K562 (cell line): ENCODE data around the gene TNIK. TPM values are rescaled to one million over a fixed set of nuclear protein-coding genes. Genes with fewer than 3 reads are reported as not detected.

ENCODE experiments used
- ATAC-seq: fragments of 200-7000 bp; cut with Tn5 transposase; 3 replicates; pipeline ENCODE4 v1.9.1; 2020; ENCODE audit warnings: moderate library complexity
- BruUV-seq: library from RNA; stranded (reverse); fragments of 400-500 nt; replicated peaks from 2 replicates; lab custom pipeline; 2021; lab: Mats Ljungman, UMichigan
- CTCF ChIA-PET: fragments of 300-600 bp; formaldehyde crosslinking; extraction: SDS; loops from one replicate; lab custom pipeline; 2021; ENCODE audit warnings: low intra/inter-chr PET ratio; lab: Yijun Ruan, JAX
- POLR2A ChIA-PET: fragments of 300-600, 350-650 bp; sonication (Branson Sonifier 250); formaldehyde crosslinking; extraction: SDS; loops from one replicate; lab custom pipeline; 2021; ENCODE audit warnings: antibody characterized with exemption, inconsistent platforms; lab: Yijun Ruan, JAX
- DNase-seq, 4 experiments: peaks; one replicate each; pipeline versions ENCODE4 v3.0.0 to v3.0.0-alpha.2; 2011 to 2018; ENCODE audit warnings: low spot score in 3 of 4, mixed read lengths in 3 of 4; ENCODE audit errors: extremely low read depth in 1 of 4
- FAIRE-seq: peaks from 2 replicates; lab custom pipeline; 2011; peaks lifted over from hg19 to GRCh38; lab: Jason Lieb, UNC
- H2AFZ ChIP-seq: 2 replicates; pipeline ENCODE4 v1.6.0; 2011; ENCODE audit warnings: low read depth, low read length, control low read depth, inconsistent platforms
- H3K27ac ChIP-seq: fragments of 200-600 bp; 3 replicates; pipeline ENCODE4 v1.8.0; 2011; ENCODE audit warnings: low read depth, mild to moderate bottlenecking, control low read depth, inconsistent platforms, low read length, moderate library complexity, mixed read lengths; ENCODE audit errors: extremely low read depth
- H3K27me3 ChIP-seq, 2 experiments: fragments of 300-600 bp in 1 of 2; 2 replicates in 1 of 2; 3 replicates in 1 of 2; pipeline versions ENCODE4 v1.6.0 to v1.8.0; 2011; ENCODE audit warnings: inconsistent platforms in 2 of 2, low read length in 2 of 2, mild to moderate bottlenecking in 1 of 2, mixed read lengths in 1 of 2, moderate library complexity in 1 of 2; ENCODE audit not compliant: control insufficient read depth in 2 of 2, insufficient read depth in 2 of 2
- H3K36me3 ChIP-seq: fragments of 300-600 bp; 3 replicates; pipeline ENCODE4 v1.8.0; 2011; ENCODE audit warnings: mild to moderate bottlenecking, low read length, inconsistent platforms; ENCODE audit not compliant: control insufficient read depth, insufficient read depth
- H3K4me1 ChIP-seq, 2 experiments: fragments of 200-600 bp in 1 of 2; replicated peaks in 1 of 2; 2 replicates in 1 of 2; 3 replicates in 1 of 2; pipeline versions ENCODE4 v1.5.1 to v1.8.0; 2011; ENCODE audit warnings: inconsistent platforms in 2 of 2, low read length in 2 of 2, mild to moderate bottlenecking in 1 of 2, mixed read lengths in 1 of 2, moderate library complexity in 1 of 2; ENCODE audit not compliant: control insufficient read depth in 2 of 2, insufficient read depth in 2 of 2
- H3K4me2 ChIP-seq: 2 replicates; pipeline ENCODE4 v1.6.1; 2011; ENCODE audit warnings: low read length, control low read depth, inconsistent platforms, mixed read lengths; ENCODE audit not compliant: insufficient read depth
- H3K4me3 ChIP-seq: fragments of 200-600 bp; sonication (generic), shearing (Covaris generic); 2 replicates; pipeline ENCODE4 v1.5.1; 2016; ENCODE audit warnings: control low read depth, inconsistent platforms
- H3K79me2 ChIP-seq: fragments of 200-600 bp; 3 replicates; pipeline ENCODE4 v1.8.0; 2011; ENCODE audit warnings: low read length, inconsistent platforms; ENCODE audit not compliant: control insufficient read depth, insufficient read depth
- H3K9ac ChIP-seq, 2 experiments: 2 replicates each; pipeline versions ENCODE4 v1.6.0 to v1.6.1; 2011; ENCODE audit warnings: low read depth in 2 of 2, low read length in 2 of 2, control low read depth in 1 of 2, inconsistent platforms in 1 of 2, mild to moderate bottlenecking in 1 of 2, mixed read lengths in 1 of 2; ENCODE audit not compliant: insufficient read depth in 1 of 2
- H3K9me1 ChIP-seq: one replicate; pipeline ENCODE4 v1.6.0; 2011; ENCODE audit warnings: inconsistent platforms, mild to moderate bottlenecking, low read length, moderate library complexity; ENCODE audit not compliant: control insufficient read depth, insufficient read depth
- H3K9me3 ChIP-seq: replicated peaks from 2 replicates; pipeline ENCODE4 v1.5.1; 2011; ENCODE audit warnings: low read depth, low read length, inconsistent platforms; ENCODE audit not compliant: control insufficient read depth, insufficient read depth
- H4K20me1 ChIP-seq: replicated peaks from 2 replicates; pipeline ENCODE4 v1.6.1; 2011; ENCODE audit warnings: low read length, inconsistent platforms, mixed read lengths; ENCODE audit not compliant: control insufficient read depth, insufficient read depth
- BRF1 ChIP-seq: IDR thresholded peaks from 3 replicates; pipeline ENCODE4 v1.6.1; 2011; ENCODE audit warnings: borderline replicate concordance, mild to moderate bottlenecking; ENCODE audit not compliant: insufficient read length; ENCODE audit errors: extremely low read depth
- CREB1 ChIP-seq, 2 experiments: sonication (generic) in 1 of 2; formaldehyde crosslinking in 1 of 2; IDR thresholded peaks; 2 replicates each; pipeline versions ENCODE4 v1.6.1 to v1.8.0; 2012 to 2022; ENCODE audit warnings: inconsistent platforms in 1 of 2, mild to moderate bottlenecking in 1 of 2, missing genetic modification reagents in 1 of 2, moderate library complexity in 1 of 2
- HOXB6 ChIP-seq: fragments of 250-450 bp; sonication (Bioruptor Pico); IDR thresholded peaks from 2 replicates; pipeline ENCODE4 v1.5.1; 2022; ENCODE audit warnings: mild to moderate bottlenecking, borderline replicate concordance
- MAFK ChIP-seq: IDR thresholded peaks from 2 replicates; pipeline ENCODE4 v1.6.1; 2011; ENCODE audit warnings: low read length, improper control_type of control experiment
- MYC ChIP-seq, 2 experiments: fragments of 250-450 bp in 1 of 2; sonication (Bioruptor Pico) in 1 of 2; IDR thresholded peaks; 2 replicates each; pipeline versions ENCODE4 v1.5.1 to v1.6.1; 2012 to 2021; ENCODE audit warnings: low read depth in 2 of 2, borderline replicate concordance in 1 of 2, improper control_type of control experiment in 1 of 2, low read length in 1 of 2, mild to moderate bottlenecking in 1 of 2, moderate library complexity in 1 of 2
- NUFIP1 ChIP-seq: fragments of 450-650 bp; IDR thresholded peaks from 2 replicates; pipeline ENCODE4 v1.6.1; 2018; ENCODE audit not compliant: partially characterized antibody
- PRMT5 ChIP-seq: sonication (generic); formaldehyde crosslinking; IDR thresholded peaks from 2 replicates; pipeline ENCODE4 v1.5.0; 2020; ENCODE audit warnings: missing genetic modification reagents
- RB1 ChIP-seq: fragments of 450-650 bp; IDR thresholded peaks from 2 replicates; pipeline ENCODE4 v1.6.1; 2017; ENCODE audit warnings: low read depth, mild to moderate bottlenecking
- SLC30A9 ChIP-seq: fragments of 250-450 bp; sonication (Bioruptor Pico); IDR thresholded peaks from 2 replicates; pipeline ENCODE4 v1.8.0; 2022; ENCODE audit warnings: mild to moderate bottlenecking, moderate library complexity
- ZNF274 ChIP-seq: IDR thresholded peaks from 2 replicates; pipeline ENCODE4 v1.6.1; 2011; ENCODE audit warnings: low read depth, mild to moderate bottlenecking, low read length, moderate library complexity, borderline replicate concordance
- ZNF57 ChIP-seq: fragments of 450-650 bp; formaldehyde crosslinking; IDR thresholded peaks from 2 replicates; pipeline ENCODE4 v1.4.0; 2020; ENCODE audit warnings: mild to moderate bottlenecking, moderate library complexity
- ZNF699 ChIP-seq: fragments of 250-450 bp; sonication (Bioruptor Pico); IDR thresholded peaks from 2 replicates; pipeline ENCODE4 v1.8.0; 2021; ENCODE audit warnings: mild to moderate bottlenecking, moderate library complexity; ENCODE audit not compliant: insufficient replicate concordance
- WGBS: fragments of 100-300 bp; shearing (Covaris generic); methylation state at CpG from one replicate; pipeline ENCODE4 v1.1.6; 2016; ENCODE audit warnings: low coverage, mixed read lengths; ENCODE audit not compliant: insufficient coverage; ENCODE audit errors: missing lambda C conversion rate; 5-methylcytosine and 5-hydroxymethylcytosine counted together
- in situ Hi-C: fragments of 300-500 bp; cut with MboI; formaldehyde crosslinking; loops from 4 replicates; pipeline ENCODE4 v1.15.0; 2018; ENCODE audit warnings: inconsistent platforms, mixed read lengths
- intact Hi-C: fragments of 100-400 bp; cut with micrococcal nuclease; formaldehyde crosslinking; loops from 2 replicates; pipeline ENCODE4 v1.14.2; 2022
- polyA plus RNA-seq, 8 experiments: library from polyadenylated mRNA; depleted of rRNA in 4 of 8; stranded (reverse) in 5 of 8; unstranded in 3 of 8; fragments of >200 nt; fragmentation: Nextera tagmentation in 2 of 8; fragmentation: Illumina TruSeq in 1 of 8; extraction: Ambion mirVana in 2 of 8; extraction: Trizol in 1 of 8; gene quantifications; 2 replicates each; pipeline versions ENCODE4 v1.2.1 to v1.2.3, GENCODE V29; 2011 to 2014; ENCODE audit warnings: inconsistent platforms in 1 of 8, missing spikeins in 1 of 8
- total RNA-seq, 7 experiments: library from RNA; depleted of rRNA in 6 of 7; stranded (reverse); fragments of >200 nt in 6 of 7; fragmentation: Illumina TruSeq in 2 of 7; extraction: Trizol in 2 of 7; gene quantifications; 2 replicates each; pipeline versions ENCODE4 v1.2.1 to v1.2.3, GENCODE V29; 2011 to 2021; ENCODE audit warnings: low replicate concordance in 1 of 7
- TF ChIP-seq, protein P1 (sequence below): fragments of 450-650 bp; conservative IDR thresholded peaks from 2 replicates; pipeline ENCODE4 v1.6.1; 2016; ENCODE audit warnings: missing genetic modification characterization, low read depth, mild to moderate bottlenecking, missing compliant biosample characterization, moderate library complexity
- TF ChIP-seq, protein P2 (sequence below): fragments of 250-450 bp; sonication (Bioruptor Pico); IDR thresholded peaks from 2 replicates; pipeline ENCODE4 v1.8.0; 2021; ENCODE audit warnings: mild to moderate bottlenecking, moderate library complexity
- TF ChIP-seq, protein P3 (sequence below): sonication (generic); formaldehyde crosslinking; IDR thresholded peaks from 2 replicates; pipeline ENCODE4 v1.8.0; 2023; ENCODE audit warnings: mild to moderate bottlenecking, missing genetic modification reagents
- TF ChIP-seq, protein P4 (sequence below): fragments of 200-800 bp; sonication (Bioruptor generic); IDR thresholded peaks from 2 replicates; pipeline ENCODE4 v1.6.1; 2017; ENCODE audit warnings: missing genetic modification characterization, missing compliant biosample characterization

TNIK gene
- total and polyA plus RNA-seq, 9 of the 15 experiments (the other 6 are each of a cell fraction or from before 2014, with no cell fraction given), result 6.6 to 39.0 (median 24.7) TPM

DNA sequence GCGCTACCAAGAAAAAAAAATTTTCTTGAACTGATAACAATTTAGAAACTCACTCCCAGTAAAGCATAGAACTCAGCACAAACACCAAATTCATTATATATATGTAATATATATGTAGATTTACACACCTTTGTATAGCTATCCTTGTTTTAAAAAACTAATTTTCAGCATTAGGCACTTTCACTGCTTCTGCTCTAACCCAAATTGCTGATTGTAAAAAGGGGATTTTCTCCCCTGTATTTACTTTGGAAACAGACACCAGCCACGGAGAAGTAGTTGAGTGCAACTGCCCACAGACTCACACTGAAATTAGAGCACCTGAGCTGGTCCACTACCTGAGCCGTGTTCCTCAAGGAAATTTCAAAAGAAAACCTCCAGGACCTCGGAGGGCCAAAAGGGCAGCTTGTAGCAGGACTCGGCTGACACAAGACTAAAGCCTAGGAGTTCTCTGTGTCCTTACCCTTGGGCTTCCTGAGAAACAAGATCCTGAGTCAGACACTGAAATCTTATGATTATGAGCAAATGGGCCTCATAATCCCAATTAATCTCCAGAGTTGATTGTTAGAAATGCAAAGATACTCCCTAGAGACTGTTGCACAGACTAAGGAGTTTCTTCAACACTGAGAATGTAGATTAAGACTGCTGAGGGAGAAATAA is 106.0 kb downstream of the TNIK start:
- H3K27ac ChIP-seq, result no peak overlapping the region
- in situ Hi-C loops, result no loop called here
- WGBS, result 63% methylated on average over 5 of the region's 5 CpGs
- ATAC-seq, result no peak
- H3K9me3 ChIP-seq, result no peaks in the 10 kb centered on the region
- DNase-seq, result no peak
- H3K4me1 ChIP-seq, result peaks cover 4 to 17% of the 10 kb centered on the region in 2 experiments; a peak in 4 of 5 replicates
- H2AFZ ChIP-seq, result no peak overlapping the region
- no peak for FAIRE-seq
- intact Hi-C loops, result no loop called here
- H3K9ac ChIP-seq, result peak overlapping the region in 1 of 2 experiments; percentile 54; a peak in 1 of 4 replicates
- H3K4me3 ChIP-seq, result no peak overlapping the region
- no peak overlapping the region for H3K4me2 ChIP-seq
- ChIA-PET POLR2A (interaction anchor here (0.9 to 1.5 kb wide), 2 partner anchors 9 to 13 kb away, joined by 3 to 4 read pairs; no protein-coding TSS in a partner anchor), CTCF (no interaction called here)
- H3K36me3 ChIP-seq, result no peaks in the 10 kb centered on the region; the same call in 2 of the 3 replicates
- H3K79me2 ChIP-seq, result peaks cover 18% of the 10 kb centered on the region; the same call in 2 of the 3 replicates
- peaks cover 3% of the 10 kb centered on the region for H4K20me1 ChIP-seq
- no TSS peak for BruUV-seq
- no peaks in the 10 kb centered on the region for H3K9me1 ChIP-seq
- H3K27me3 ChIP-seq, result no peaks in the 10 kb centered on the region
- TF ChIP-seq MYC (IDR thresholded peaks at IDR 0.05; ENCODE audit: low read depth, low read length), result no peak
- no peak for TF ChIP-seq MYC (CRISPR knock-in tag; IDR thresholded peaks at IDR 0.05; ENCODE audit: borderline replicate concordance, low read depth)
- no peak for TF ChIP-seq BRF1
- TF ChIP-seq HOXB6, result no peak
- no peak for TF ChIP-seq MAFK
- no peak for TF ChIP-seq RB1
- TF ChIP-seq, protein P1, sequence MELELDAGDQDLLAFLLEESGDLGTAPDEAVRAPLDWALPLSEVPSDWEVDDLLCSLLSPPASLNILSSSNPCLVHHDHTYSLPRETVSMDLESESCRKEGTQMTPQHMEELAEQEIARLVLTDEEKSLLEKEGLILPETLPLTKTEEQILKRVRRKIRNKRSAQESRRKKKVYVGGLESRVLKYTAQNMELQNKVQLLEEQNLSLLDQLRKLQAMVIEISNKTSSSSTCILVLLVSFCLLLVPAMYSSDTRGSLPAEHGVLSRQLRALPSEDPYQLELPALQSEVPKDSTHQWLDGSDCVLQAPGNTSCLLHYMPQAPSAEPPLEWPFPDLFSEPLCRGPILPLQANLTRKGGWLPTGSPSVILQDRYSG (tag), result no peak
- TF ChIP-seq ZNF57 (CRISPR knock-in tag), result no peak
- TF ChIP-seq ZNF274, result no peak
- TF ChIP-seq PRMT5, result no peak
- TF ChIP-seq CREB1 (IDR thresholded peaks at IDR 0.05), result no peak
- TF ChIP-seq CREB1 (CRISPR knock-in tag; IDR thresholded peaks at IDR 0.05), result no peak
- TF ChIP-seq NUFIP1, result no peak
- TF ChIP-seq, protein P2, sequence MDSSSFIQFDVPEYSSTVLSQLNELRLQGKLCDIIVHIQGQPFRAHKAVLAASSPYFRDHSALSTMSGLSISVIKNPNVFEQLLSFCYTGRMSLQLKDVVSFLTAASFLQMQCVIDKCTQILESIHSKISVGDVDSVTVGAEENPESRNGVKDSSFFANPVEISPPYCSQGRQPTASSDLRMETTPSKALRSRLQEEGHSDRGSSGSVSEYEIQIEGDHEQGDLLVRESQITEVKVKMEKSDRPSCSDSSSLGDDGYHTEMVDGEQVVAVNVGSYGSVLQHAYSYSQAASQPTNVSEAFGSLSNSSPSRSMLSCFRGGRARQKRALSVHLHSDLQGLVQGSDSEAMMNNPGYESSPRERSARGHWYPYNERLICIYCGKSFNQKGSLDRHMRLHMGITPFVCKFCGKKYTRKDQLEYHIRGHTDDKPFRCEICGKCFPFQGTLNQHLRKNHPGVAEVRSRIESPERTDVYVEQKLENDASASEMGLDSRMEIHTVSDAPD, result no peak
- TF ChIP-seq, protein P3, sequence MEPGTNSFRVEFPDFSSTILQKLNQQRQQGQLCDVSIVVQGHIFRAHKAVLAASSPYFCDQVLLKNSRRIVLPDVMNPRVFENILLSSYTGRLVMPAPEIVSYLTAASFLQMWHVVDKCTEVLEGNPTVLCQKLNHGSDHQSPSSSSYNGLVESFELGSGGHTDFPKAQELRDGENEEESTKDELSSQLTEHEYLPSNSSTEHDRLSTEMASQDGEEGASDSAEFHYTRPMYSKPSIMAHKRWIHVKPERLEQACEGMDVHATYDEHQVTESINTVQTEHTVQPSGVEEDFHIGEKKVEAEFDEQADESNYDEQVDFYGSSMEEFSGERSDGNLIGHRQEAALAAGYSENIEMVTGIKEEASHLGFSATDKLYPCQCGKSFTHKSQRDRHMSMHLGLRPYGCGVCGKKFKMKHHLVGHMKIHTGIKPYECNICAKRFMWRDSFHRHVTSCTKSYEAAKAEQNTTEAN (CRISPR knock-in tag), result no peak
- no peak for TF ChIP-seq ZNF699 (CRISPR knock-in tag)
- TF ChIP-seq, protein P4, sequence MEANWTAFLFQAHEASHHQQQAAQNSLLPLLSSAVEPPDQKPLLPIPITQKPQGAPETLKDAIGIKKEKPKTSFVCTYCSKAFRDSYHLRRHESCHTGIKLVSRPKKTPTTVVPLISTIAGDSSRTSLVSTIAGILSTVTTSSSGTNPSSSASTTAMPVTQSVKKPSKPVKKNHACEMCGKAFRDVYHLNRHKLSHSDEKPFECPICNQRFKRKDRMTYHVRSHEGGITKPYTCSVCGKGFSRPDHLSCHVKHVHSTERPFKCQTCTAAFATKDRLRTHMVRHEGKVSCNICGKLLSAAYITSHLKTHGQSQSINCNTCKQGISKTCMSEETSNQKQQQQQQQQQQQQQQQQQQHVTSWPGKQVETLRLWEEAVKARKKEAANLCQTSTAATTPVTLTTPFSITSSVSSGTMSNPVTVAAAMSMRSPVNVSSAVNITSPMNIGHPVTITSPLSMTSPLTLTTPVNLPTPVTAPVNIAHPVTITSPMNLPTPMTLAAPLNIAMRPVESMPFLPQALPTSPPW (CRISPR knock-in tag), result no peak
- no peak for TF ChIP-seq SLC30A9 (CRISPR knock-in tag)
